ENCODE measurements around the gene ST14.

DNA sequence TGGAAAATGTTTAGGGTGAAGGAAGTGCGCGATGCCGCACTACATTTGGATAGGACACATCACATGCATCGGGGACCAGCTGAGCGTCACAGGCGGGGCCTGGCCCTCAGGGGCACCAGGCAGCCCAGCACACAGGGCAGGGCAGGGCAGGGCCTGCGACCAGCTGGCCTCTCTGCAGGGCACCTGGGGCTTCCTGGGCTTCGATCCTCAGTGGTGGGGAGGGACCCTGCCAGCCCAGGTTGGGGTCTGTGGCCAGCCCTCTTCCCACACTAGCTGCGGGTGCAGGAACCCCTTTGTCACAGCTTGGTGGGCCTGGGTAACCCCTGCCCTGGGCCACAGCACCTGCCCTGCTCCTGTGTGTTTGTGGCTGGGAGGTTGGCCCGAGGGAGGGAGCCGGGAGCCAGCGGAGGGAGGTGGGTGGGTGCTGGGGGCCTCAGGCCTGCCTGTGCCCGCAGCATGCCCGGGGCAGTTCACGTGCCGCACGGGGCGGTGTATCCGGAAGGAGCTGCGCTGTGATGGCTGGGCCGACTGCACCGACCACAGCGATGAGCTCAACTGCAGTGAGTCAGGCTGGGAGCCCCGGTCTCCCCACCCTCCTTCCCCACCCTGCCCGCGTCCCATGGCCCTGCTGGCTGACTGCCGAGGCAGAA, 37.9 kb downstream of the ST14 start:
- TF ChIP-seq, protein P1, sequence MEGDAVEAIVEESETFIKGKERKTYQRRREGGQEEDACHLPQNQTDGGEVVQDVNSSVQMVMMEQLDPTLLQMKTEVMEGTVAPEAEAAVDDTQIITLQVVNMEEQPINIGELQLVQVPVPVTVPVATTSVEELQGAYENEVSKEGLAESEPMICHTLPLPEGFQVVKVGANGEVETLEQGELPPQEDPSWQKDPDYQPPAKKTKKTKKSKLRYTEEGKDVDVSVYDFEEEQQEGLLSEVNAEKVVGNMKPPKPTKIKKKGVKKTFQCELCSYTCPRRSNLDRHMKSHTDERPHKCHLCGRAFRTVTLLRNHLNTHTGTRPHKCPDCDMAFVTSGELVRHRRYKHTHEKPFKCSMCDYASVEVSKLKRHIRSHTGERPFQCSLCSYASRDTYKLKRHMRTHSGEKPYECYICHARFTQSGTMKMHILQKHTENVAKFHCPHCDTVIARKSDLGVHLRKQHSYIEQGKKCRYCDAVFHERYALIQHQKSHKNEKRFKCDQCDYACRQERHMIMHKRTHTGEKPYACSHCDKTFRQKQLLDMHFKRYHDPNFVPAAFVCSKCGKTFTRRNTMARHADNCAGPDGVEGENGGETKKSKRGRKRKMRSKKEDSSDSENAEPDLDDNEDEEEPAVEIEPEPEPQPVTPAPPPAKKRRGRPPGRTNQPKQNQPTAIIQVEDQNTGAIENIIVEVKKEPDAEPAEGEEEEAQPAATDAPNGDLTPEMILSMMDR (IDR thresholded peaks at IDR 0.05): no peak
- TF ChIP-seq EP300 (IDR thresholded peaks at IDR 0.05) (no peak), POLR2A (IDR thresholded peaks at IDR 0.05; ENCODE audit: low read depth) (no peak)
